ENCODE measurements around the gene TMEM163.

Gene TMEM163

DNA sequence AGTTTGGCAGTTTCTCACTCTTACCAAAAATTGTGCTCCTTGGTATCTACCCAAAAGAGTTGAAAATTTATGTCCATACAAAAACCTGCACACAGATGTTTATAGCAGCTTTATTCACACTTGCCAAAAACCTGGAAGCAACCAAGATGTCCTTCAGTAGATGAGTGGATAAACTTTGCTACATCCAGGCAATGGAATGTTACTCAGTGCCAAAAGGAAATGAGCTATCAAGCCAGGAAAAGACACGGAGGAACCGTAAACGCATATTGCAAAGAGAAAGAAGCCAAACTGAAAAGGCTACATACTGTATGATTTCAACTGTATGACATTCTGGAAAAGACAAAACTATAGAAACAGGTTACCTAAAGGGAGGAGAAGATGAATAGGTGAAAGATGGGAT is 36.1 kb downstream of the TMEM163 start:
- H3K27me3 ChIP-seq: no peaks in the 10 kb centered on the region
- H3K9me3 ChIP-seq: no peaks in the 10 kb centered on the region
- H3K27ac ChIP-seq: no peak overlapping the region
- no peaks in the 10 kb centered on the region for H3K36me3 ChIP-seq
- TF ChIP-seq, protein P1, sequence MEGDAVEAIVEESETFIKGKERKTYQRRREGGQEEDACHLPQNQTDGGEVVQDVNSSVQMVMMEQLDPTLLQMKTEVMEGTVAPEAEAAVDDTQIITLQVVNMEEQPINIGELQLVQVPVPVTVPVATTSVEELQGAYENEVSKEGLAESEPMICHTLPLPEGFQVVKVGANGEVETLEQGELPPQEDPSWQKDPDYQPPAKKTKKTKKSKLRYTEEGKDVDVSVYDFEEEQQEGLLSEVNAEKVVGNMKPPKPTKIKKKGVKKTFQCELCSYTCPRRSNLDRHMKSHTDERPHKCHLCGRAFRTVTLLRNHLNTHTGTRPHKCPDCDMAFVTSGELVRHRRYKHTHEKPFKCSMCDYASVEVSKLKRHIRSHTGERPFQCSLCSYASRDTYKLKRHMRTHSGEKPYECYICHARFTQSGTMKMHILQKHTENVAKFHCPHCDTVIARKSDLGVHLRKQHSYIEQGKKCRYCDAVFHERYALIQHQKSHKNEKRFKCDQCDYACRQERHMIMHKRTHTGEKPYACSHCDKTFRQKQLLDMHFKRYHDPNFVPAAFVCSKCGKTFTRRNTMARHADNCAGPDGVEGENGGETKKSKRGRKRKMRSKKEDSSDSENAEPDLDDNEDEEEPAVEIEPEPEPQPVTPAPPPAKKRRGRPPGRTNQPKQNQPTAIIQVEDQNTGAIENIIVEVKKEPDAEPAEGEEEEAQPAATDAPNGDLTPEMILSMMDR (IDR thresholded peaks at IDR 0.05): no peak
- no peaks in the 10 kb centered on the region for H3K4me1 ChIP-seq (ENCODE audit: control insufficient read depth in 1 of 2, insufficient read depth in 1 of 2, low read depth in 1 of 2, low read length in 1 of 2)
- no peak overlapping the region for H3K4me3 ChIP-seq (ENCODE audit: low read depth in 1 of 2, low read length in 1 of 2)

DNA sequence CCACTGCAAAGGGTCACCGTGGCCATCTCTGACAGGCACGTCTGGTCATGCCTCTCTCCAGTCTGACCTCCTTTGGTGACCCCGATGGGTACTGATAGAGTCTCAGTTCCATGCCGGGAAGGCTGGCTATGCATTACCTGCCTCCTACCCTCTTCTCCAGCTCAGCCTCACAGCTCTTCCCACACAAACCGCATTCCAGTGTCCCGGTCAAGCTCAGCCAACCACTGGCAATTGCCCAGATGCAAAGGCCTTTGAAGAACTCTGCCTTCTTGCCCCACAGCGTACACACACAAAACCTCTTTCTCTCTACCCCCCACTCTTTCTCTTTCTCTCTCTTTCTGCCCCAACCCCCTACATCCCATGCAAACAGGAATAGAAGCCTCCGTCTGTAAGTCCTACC is 37.6 kb downstream of the TMEM163 start:
- Histone ChIP-seq H3K27ac (no peak overlapping the region), H3K4me3 (ENCODE audit: low read depth in 1 of 2, low read length in 1 of 2) (no peak overlapping the region), H3K4me1 (ENCODE audit: control insufficient read depth in 1 of 2, insufficient read depth in 1 of 2, low read depth in 1 of 2, low read length in 1 of 2) (no peaks in the 10 kb centered on the region), H3K27me3 (no peaks in the 10 kb centered on the region), H3K9me3 (no peaks in the 10 kb centered on the region), H3K36me3 (no peaks in the 10 kb centered on the region)
- TF ChIP-seq, protein P1 (IDR thresholded peaks at IDR 0.05): no peak

DNA sequence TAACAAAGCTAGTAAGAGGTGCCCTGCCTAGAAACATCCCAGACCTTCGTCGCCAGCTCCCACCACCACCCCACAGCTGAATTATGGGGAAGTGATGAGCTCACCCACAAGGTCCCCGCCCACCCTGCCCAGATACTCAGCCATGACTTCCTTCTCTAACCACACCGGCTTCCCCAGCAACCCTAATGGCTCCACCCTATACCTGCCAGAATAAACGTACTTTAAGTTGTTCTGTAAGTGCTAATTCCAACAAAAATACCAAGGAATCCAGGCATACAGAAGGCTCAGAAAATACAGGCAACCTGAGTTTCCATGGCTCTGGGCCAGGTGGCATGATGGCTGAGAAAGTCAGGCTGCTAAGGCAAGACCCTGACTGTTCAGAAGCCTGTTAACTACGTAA is 39.1 kb downstream of the TMEM163 start:
- Histone ChIP-seq H3K4me1 (ENCODE audit: control insufficient read depth in 1 of 2, insufficient read depth in 1 of 2, low read depth in 1 of 2, low read length in 1 of 2) (no peaks in the 10 kb centered on the region), H3K27me3 (no peaks in the 10 kb centered on the region), H3K4me3 (ENCODE audit: low read depth in 1 of 2, low read length in 1 of 2) (no peak overlapping the region), H3K9me3 (no peaks in the 10 kb centered on the region), H3K27ac (no peak overlapping the region), H3K36me3 (no peaks in the 10 kb centered on the region)
- TF ChIP-seq, protein P1 (IDR thresholded peaks at IDR 0.05): no peak

DNA sequence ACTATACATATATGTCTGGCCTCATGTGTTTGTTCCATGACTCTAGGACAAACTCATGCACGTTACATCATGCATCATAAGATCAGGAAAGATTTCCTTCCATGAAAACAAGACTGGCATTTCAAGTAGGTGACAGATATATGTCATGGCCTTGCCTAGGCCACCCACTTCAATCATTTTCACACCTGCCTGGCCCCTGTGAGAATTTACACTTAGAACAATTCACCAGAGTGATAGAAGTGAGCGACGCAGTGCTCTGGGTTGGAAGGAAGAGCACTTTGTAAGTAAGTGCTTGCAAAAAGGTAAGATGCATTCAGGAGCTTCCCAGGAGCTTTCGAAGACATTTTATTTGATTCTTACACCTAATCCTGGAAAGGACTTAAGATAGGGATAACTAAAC is 39.5 kb downstream of the TMEM163 start:
- H3K27ac ChIP-seq: no peak overlapping the region
- no peaks in the 10 kb centered on the region for H3K4me1 ChIP-seq (ENCODE audit: control insufficient read depth in 1 of 2, insufficient read depth in 1 of 2, low read depth in 1 of 2, low read length in 1 of 2)

DNA sequence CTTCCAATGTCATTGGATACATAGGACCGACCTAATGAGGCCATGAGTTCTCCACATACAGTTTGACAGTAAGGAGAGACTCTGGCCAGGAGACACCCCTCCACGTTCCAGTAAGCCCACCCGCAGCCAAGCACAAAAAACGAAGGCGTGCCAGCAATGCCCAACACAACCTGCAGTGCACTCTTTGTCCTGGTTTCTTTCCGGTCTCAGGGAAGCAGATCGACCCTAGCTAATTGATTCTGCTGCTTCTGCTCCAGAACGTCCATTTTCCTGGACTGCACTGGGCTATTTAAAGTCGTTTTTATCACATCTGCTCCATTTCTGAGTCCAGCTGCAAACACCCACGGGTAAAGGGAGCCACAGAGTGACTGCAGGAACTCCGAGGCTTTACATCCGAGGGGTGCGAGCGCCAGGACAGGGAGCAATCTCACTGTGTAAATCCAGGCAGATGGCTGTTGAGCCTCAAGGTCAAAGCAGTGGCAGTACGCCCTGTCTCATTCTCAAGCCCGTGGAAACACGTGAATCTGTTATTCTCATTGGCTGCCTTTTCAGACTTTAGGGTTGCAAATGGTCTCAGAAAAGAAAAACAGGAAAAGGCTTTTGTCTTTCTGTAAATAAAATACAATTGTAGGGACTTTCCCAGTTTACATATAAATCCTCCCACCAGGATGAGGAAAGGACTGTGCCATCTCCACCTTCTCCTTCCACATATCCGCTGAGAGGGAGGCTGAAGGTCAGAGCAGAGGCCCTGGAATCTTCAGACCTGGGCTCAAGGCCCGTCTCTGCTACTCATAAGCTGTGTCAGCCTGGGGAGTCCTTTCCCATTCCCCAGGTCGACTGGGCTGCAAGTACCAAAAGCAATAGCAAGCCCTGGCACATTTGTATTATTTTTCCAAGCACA is 40.7 kb downstream of the TMEM163 start:
- Histone ChIP-seq H3K27ac (no peak overlapping the region), H3K4me1 (ENCODE audit: control insufficient read depth in 1 of 2, insufficient read depth in 1 of 2, low read depth in 1 of 2, low read length in 1 of 2) (no peaks in the 10 kb centered on the region), H3K9me3 (no peaks in the 10 kb centered on the region), H3K27me3 (no peaks in the 10 kb centered on the region), H3K4me3 (ENCODE audit: low read depth in 1 of 2, low read length in 1 of 2) (no peak overlapping the region), H3K36me3 (no peaks in the 10 kb centered on the region)
- TF ChIP-seq, protein P1 (IDR thresholded peaks at IDR 0.05): no peak

More for the DNA sequence above, 39.5 kb downstream of the TMEM163 start:
- TF ChIP-seq, protein P1 (IDR thresholded peaks at IDR 0.05): no peak
- Histone ChIP-seq H3K36me3 (no peaks in the 10 kb centered on the region), H3K27me3 (no peaks in the 10 kb centered on the region), H3K9me3 (no peaks in the 10 kb centered on the region), H3K4me3 (ENCODE audit: low read depth in 1 of 2, low read length in 1 of 2) (no peak overlapping the region)
